ENCODE measurements around the gene TRIM59. TPM values are rescaled to one million over a fixed set of nuclear protein-coding genes. Genes with fewer than 3 reads are reported as not detected.

TRIM59 gene
- total RNA-seq, result 3.2 and 15.5 TPM in 2 replicates
- polyA plus RNA-seq, result 11.1 and 32.3 TPM in 2 replicates

DNA sequence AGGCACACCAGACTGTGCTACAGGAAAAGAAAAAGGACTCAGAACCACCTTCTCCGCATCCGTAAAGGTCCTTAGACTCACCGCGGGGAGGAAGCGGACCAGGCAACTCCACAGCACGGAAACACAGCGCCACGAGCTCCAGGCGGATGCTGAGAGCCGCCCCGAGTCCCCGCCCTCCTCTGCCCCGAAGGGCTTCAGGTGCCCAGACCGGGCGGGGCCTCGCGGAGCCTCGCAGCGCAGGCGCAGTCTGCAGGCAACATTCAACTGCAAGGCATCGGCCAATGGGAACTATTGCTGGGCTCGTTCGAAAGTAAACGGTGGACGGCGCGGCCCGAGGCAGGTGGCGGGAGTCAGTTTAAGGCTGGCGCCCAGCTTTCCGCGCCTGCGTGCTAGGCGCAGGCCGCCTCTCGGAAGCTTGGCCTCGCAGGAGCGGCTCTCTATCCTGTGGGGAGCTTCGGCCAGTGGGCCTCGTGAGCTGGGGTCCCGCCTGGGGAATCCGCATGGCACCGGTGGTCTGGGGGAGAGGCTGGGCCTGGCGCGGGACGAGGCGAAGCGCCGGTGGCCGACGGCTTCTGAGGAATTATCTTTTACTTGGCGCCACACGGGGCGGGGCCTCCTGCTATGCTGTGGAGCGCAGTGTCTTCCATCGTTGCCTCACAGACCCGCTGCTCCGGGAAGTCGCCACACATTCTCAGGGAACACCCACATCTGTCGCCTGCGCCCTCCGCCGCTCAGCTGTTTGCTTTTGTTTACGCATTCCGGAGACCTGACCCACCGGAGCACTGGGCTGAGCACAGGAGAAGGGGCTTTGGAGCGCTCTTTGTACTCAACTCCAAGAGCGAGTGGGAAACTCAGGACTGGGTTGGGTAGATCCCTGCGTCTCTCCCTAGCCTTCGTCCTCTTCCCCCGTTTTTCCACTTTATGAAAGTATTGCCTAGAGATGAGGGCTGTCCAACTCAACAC is at the start of gene TRIM59:
TSS of gene TRIM59 (minus strand) at position 151 of the 963 bp plus-strand sequence. CDS start 10,603 bp downstream, outside the sequence.
- DNase-seq (ENCODE audit: low read depth in 1 of 2, low spot score in 1 of 2), result peak; percentile 97 to 98
- peak; percentile 2 for TF ChIP-seq CTCF (IDR thresholded peaks at IDR 0.05; ENCODE audit: low read depth, low read length)
- peak within 1 kb of the TSS; percentile 50 for H3K4me3 ChIP-seq
- no peaks in the 10 kb centered on the region for H3K9me3 ChIP-seq (ENCODE audit: low read depth)
- peak within 1 kb of the TSS; percentile 86 for H3K27ac ChIP-seq
- H3K36me3 ChIP-seq, result no peaks in the 10 kb centered on the region
- H3K4me1 ChIP-seq (ENCODE audit: low read depth), result no peaks in the 10 kb centered on the region
- no peaks in the 10 kb centered on the region for H3K27me3 ChIP-seq

DNA sequence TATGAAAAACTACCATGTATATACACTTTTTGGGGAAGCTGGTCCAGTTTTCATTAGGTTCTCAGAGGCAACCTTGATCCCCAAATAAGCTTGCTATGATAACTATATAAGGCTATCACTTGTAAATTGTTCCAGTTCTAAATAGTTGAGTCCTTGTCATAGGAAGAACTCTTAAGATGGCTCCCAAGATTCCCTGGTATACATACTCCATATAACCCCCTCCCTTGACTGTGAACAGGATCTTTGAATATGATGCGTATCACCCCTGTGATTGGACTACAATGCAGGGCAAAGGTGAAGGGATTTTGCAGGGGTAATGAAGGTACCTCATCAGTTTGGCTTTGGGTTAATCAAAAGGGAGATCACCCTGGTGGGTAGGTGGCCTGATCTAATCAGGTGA is 48.6 kb upstream of the TRIM59 start:
- DNase-seq (ENCODE audit: low read depth in 1 of 2, low spot score in 1 of 2), result no peak
- H3K36me3 ChIP-seq, result peaks cover 26% of the 10 kb centered on the region
- no peak for TF ChIP-seq CTCF (IDR thresholded peaks at IDR 0.05; ENCODE audit: low read depth, low read length)
- no peaks in the 10 kb centered on the region for H3K4me1 ChIP-seq (ENCODE audit: low read depth)
- H3K27me3 ChIP-seq, result no peaks in the 10 kb centered on the region
- no peak overlapping the region for H3K27ac ChIP-seq
- H3K4me3 ChIP-seq, result no peak overlapping the region
- H3K9me3 ChIP-seq (ENCODE audit: low read depth), result no peaks in the 10 kb centered on the region

DNA sequence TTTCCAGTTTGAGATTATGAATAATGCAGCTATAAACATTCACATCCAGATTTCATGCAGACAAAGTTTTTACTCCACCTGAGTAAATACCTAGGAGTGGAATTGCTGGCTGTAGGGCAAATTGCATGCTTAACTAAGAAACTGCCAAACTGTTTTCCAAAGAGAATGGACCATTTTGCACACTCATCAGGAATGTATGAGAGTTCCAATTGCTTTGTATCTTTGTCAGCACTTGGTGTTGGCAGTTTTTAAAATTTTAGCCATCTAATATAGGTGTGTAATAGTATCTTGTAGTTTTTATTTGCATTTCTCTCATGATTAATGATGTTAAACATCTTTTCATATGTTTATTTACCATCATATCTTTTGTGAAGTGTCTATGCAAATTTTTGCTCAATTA is 40.6 kb upstream of the TRIM59 start:
- H3K27me3 ChIP-seq, result no peaks in the 10 kb centered on the region
- no peaks in the 10 kb centered on the region for H3K4me1 ChIP-seq (ENCODE audit: low read depth)
- H3K9me3 ChIP-seq (ENCODE audit: low read depth), result no peaks in the 10 kb centered on the region
- no peak overlapping the region for H3K4me3 ChIP-seq
- H3K27ac ChIP-seq, result no peak overlapping the region
- DNase-seq (ENCODE audit: low read depth in 1 of 2, low spot score in 1 of 2), result no peak
- H3K36me3 ChIP-seq, result no peaks in the 10 kb centered on the region
- no peak for TF ChIP-seq CTCF (IDR thresholded peaks at IDR 0.05; ENCODE audit: low read depth, low read length)

- no peak overlapping the region for H3K4me3 ChIP-seq
- H3K4me1 ChIP-seq (ENCODE audit: low read depth), result no peaks in the 10 kb centered on the region
- TF ChIP-seq CTCF (IDR thresholded peaks at IDR 0.05; ENCODE audit: low read depth, low read length), result peak; percentile 52
- no peaks in the 10 kb centered on the region for H3K36me3 ChIP-seq
- H3K27ac ChIP-seq, result no peak overlapping the region
- peak; percentile 38 to 73 for DNase-seq (ENCODE audit: low read depth in 1 of 2, low spot score in 1 of 2)
- no peaks in the 10 kb centered on the region for H3K9me3 ChIP-seq (ENCODE audit: low read depth)
- H3K27me3 ChIP-seq, result no peaks in the 10 kb centered on the region
Measured at GRCh38 chr3:160486459-160486869, 36.9 kb upstream of the TRIM59 start.

GRCh38 chr3:160482796-160483195 is 33.2 kb upstream of the TRIM59 start:
- Histone ChIP-seq H3K36me3 (no peaks in the 10 kb centered on the region), H3K4me3 (no peak overlapping the region), H3K4me1 (ENCODE audit: low read depth) (no peaks in the 10 kb centered on the region), H3K27ac (no peak overlapping the region), H3K27me3 (no peaks in the 10 kb centered on the region), H3K9me3 (ENCODE audit: low read depth) (no peaks in the 10 kb centered on the region)
- TF ChIP-seq CTCF (IDR thresholded peaks at IDR 0.05; ENCODE audit: low read depth, low read length), result no peak
- no peak for DNase-seq (ENCODE audit: low read depth in 1 of 2, low spot score in 1 of 2)
